BE2C (cell line): ENCODE measurements around the gene RBM20.

Experiments used
- DNase-seq: peaks from one replicate; pipeline ENCODE4 v3.0.0-alpha.2; 2020
- H3K27me3 ChIP-seq: fragments of 250-450 bp; sonication (Bioruptor Pico); 2 replicates; pipeline ENCODE4 v1.5.1; 2020; ENCODE audit warnings: mild to moderate bottlenecking
- H3K36me3 ChIP-seq: fragments of 250-450 bp; sonication (Bioruptor Pico); 2 replicates; pipeline ENCODE4 v1.5.1; 2020; ENCODE audit warnings: mild to moderate bottlenecking
- H3K4me1 ChIP-seq: fragments of 250-450 bp; sonication (Bioruptor Pico); 2 replicates; pipeline ENCODE4 v1.5.1; 2020
- H3K4me3 ChIP-seq: 2 replicates; pipeline ENCODE4 v1.5.1; 2011; ENCODE audit warnings: low read depth, low read length
- H3K9me3 ChIP-seq: fragments of 250-450 bp; sonication (Bioruptor Pico); 2 replicates; pipeline ENCODE4 v1.5.1; 2020
- TF ChIP-seq, protein P1 (sequence below): IDR thresholded peaks from 2 replicates; pipeline ENCODE4 v1.5.1; 2012; ENCODE audit warnings: mild to moderate bottlenecking, low read depth, low read length

Gene RBM20

DNA sequence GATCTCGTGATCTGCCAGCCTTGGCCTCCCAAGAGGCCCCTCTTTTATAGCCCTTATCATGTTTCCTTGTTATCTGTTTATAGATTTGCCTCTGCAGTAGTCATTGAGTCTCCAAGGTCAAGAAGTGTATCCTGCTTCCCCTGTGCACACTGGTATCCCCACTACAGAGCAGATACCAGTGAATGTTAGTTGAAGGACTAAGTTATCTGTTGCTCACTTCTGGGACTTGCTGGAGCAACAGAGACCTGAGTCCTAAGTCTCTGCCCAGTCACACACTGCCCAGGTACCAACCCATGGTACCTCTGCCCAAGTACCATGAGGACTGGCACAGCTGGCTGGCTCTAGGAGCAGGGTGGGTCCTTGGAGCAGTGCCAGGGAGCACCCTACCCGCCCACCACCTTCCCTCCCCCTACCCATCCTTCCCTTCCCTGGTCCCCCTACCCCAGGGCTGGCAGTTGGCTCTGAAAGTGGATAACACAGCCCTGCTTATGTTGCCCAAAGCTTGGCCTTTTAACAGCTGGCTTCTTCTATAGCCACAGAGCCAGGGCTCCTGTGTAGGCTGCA is 201.1 kb downstream of the RBM20 start:
- Histone ChIP-seq H3K36me3 (no peaks in the 10 kb centered on the region; the same call in 1 of the 2 replicates), H3K9me3 (no peaks in the 10 kb centered on the region), H3K4me1 (peaks cover 4% of the 10 kb centered on the region; the same call in 1 of the 2 replicates), H3K4me3 (no peak overlapping the region), H3K27me3 (no peaks in the 10 kb centered on the region)
- TF ChIP-seq, protein P1, sequence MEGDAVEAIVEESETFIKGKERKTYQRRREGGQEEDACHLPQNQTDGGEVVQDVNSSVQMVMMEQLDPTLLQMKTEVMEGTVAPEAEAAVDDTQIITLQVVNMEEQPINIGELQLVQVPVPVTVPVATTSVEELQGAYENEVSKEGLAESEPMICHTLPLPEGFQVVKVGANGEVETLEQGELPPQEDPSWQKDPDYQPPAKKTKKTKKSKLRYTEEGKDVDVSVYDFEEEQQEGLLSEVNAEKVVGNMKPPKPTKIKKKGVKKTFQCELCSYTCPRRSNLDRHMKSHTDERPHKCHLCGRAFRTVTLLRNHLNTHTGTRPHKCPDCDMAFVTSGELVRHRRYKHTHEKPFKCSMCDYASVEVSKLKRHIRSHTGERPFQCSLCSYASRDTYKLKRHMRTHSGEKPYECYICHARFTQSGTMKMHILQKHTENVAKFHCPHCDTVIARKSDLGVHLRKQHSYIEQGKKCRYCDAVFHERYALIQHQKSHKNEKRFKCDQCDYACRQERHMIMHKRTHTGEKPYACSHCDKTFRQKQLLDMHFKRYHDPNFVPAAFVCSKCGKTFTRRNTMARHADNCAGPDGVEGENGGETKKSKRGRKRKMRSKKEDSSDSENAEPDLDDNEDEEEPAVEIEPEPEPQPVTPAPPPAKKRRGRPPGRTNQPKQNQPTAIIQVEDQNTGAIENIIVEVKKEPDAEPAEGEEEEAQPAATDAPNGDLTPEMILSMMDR: no peak
- no peak for DNase-seq

- TF ChIP-seq, protein P1: no peak
- peak; percentile 21 for DNase-seq
- peaks cover 4% of the 10 kb centered on the region; the same call in 1 of the 2 replicates for H3K4me1 ChIP-seq
These were observed 201.9 kb downstream of the RBM20 start for GRCh38 chr10:110845756-110846620.

DNA sequence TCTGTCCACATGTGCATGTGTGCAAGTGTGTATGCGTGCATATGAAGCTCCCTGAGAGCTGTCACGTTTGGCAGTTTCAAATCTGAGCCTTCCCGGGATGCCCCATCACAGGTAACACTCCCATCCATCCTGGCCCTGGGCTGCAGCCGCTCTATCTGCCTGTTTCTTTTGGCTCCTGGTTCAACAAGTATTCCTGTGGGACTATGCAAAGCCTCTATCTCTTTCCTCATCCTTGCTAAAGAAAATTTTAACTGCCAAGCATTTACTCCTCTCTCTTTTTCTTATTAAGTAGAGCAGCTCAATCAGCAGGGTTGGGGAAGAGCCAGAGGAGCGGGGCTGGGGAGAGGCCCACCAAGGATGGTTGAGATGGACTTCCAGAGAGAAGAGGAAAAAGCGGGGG is 203.2 kb downstream of the RBM20 start:
- TF ChIP-seq, protein P1: no peak
- no peak overlapping the region for H3K4me3 ChIP-seq
- H3K4me1 ChIP-seq: peaks cover 4% of the 10 kb centered on the region; the same call in 1 of the 2 replicates
- no peaks in the 10 kb centered on the region for H3K36me3 ChIP-seq
- no peaks in the 10 kb centered on the region for H3K27me3 ChIP-seq
- H3K9me3 ChIP-seq: no peaks in the 10 kb centered on the region
- no peak for DNase-seq

More at GRCh38 chr10:110845756-110846620, 201.9 kb downstream of the RBM20 start:
- H3K4me3 ChIP-seq: no peak overlapping the region
- H3K36me3 ChIP-seq: no peaks in the 10 kb centered on the region; the same call in 1 of the 2 replicates
- H3K27me3 ChIP-seq: no peaks in the 10 kb centered on the region
- no peaks in the 10 kb centered on the region for H3K9me3 ChIP-seq

DNA sequence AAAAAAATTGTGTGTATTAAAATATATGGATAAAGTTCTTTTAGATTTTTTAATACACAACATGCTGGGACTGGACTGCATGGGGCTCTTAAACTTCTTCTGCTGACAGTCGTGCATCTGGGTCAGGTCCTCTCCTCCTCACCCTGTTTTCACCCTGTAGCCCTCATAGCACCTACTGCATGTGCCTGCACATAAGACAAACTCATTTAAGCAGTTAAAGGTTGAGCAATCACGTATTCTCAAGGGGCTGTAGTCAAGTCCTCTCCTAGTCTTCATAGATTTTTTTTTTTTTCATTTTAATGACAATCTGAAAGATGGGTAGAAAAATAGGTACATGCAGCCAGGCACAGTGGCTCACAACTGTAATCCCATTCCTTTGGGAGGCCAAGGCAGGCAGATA is 204.0 kb downstream of the RBM20 start:
- Histone ChIP-seq H3K9me3 (no peaks in the 10 kb centered on the region), H3K4me1 (peaks cover 4% of the 10 kb centered on the region; the same call in 1 of the 2 replicates), H3K4me3 (no peak overlapping the region), H3K27me3 (no peaks in the 10 kb centered on the region), H3K36me3 (no peaks in the 10 kb centered on the region)
- TF ChIP-seq, protein P1: no peak
- no peak for DNase-seq

GRCh38 chr10:110850099-110850498 is 206.0 kb downstream of the RBM20 start:
- H3K9me3 ChIP-seq: no peaks in the 10 kb centered on the region
- H3K4me3 ChIP-seq: no peak overlapping the region
- H3K27me3 ChIP-seq: no peaks in the 10 kb centered on the region
- no peak for DNase-seq
- TF ChIP-seq, protein P1: no peak
- H3K4me1 ChIP-seq: peaks cover 4% of the 10 kb centered on the region; the same call in 1 of the 2 replicates
- H3K36me3 ChIP-seq: no peaks in the 10 kb centered on the region

DNA sequence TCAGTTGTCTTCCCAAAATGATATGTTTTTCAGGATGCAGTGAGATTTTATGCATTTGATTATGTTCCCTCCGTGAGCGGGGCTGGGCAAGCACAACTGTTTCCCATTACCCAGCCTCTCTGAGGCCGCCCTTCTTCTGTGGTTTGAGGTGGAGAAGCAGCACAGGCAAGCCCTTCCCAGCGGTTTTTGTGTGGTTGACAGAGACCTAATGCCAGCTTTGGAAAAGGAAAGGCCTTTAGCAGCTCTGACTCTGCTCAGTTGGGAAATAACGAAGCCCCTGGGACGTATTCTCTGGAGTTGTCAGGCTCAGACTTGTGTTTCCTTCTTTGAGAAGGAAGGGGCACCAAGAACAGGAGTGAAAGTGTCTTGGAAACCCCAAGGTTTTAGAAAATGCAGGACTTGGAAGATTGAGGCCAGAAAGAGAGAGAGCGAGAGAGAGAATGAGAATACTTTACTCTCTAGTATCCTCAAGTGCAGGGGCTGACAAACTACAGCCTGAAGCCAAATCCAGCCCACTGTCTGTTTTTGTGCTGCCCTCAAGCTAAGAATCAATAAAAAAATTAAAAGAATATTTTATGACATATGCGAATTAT is 207.0 kb downstream of the RBM20 start:
- Histone ChIP-seq H3K4me1 (no peaks in the 10 kb centered on the region), H3K36me3 (no peaks in the 10 kb centered on the region), H3K27me3 (no peaks in the 10 kb centered on the region), H3K4me3 (no peak overlapping the region), H3K9me3 (no peaks in the 10 kb centered on the region)
- TF ChIP-seq, protein P1: no peak
- no peak for DNase-seq
